OCI-M2 (cell line): ENCODE results near the gene EBF3.

Experiments used
- DNase-seq: peaks from one replicate; lab custom pipeline; 2025; ENCODE audit not compliant: unreplicated experiment; lab: John Stamatoyannopoulos, UW

The EBF3 gene

GRCh38 chr10:129811208-129811607 is 152.9 kb downstream of the EBF3 start:
- no peak for DNase-seq

GRCh38 chr10:129809841-129810240 is 154.2 kb downstream of the EBF3 start:
- DNase-seq, result no peak

- no peak for DNase-seq
These were observed 154.6 kb downstream of the EBF3 start for GRCh38 chr10:129809431-129809830.

GRCh38 chr10:129808092-129808983 is 155.7 kb downstream of the EBF3 start:
- DNase-seq, result no peak

- no peak for DNase-seq
These were observed 156.9 kb downstream of the EBF3 start for GRCh38 chr10:129807211-129807610.

- DNase-seq, result no peak
These were observed 163.2 kb downstream of the EBF3 start for GRCh38 chr10:129800796-129801340.

GRCh38 chr10:129799942-129800341 is 164.1 kb downstream of the EBF3 start:
- DNase-seq, result no peak

- DNase-seq, result no peak
These were observed 167.2 kb downstream of the EBF3 start for GRCh38 chr10:129796710-129797420.

- no peak for DNase-seq
These were observed 170.1 kb downstream of the EBF3 start for GRCh38 chr10:129793996-129794395.

GRCh38 chr10:129793479-129793878 is 170.6 kb downstream of the EBF3 start:
- DNase-seq, result no peak

GRCh38 chr10:129792864-129793263 is 171.2 kb downstream of the EBF3 start:
- DNase-seq, result no peak

- no peak for DNase-seq
These were observed 171.9 kb downstream of the EBF3 start for GRCh38 chr10:129792141-129792540.

GRCh38 chr10:129790715-129791446 is 173.2 kb downstream of the EBF3 start:
- no peak for DNase-seq

- DNase-seq, result no peak
These were observed 175.9 kb downstream of the EBF3 start for GRCh38 chr10:129788215-129788614.

GRCh38 chr10:129787557-129787956 is 176.5 kb downstream of the EBF3 start:
- DNase-seq, result no peak

- DNase-seq, result no peak
These were observed 177.9 kb downstream of the EBF3 start for GRCh38 chr10:129786216-129786615.

- no peak for DNase-seq
These were observed 178.5 kb downstream of the EBF3 start for GRCh38 chr10:129785536-129785981.
